PC-3 (cell line): ENCODE data around the gene NKX6-2. TPM values are rescaled to one million over a fixed set of nuclear protein-coding genes. Genes with fewer than 3 reads are reported as not detected.

Experiments
- ATAC-seq: fragments of 200-7000 bp; cut with Tn5 transposase; 2 replicates; pipeline ENCODE4 v1.9.1; 2020; ENCODE audit warnings: mild to moderate bottlenecking, moderate library complexity
- BruUV-seq: library from RNA; stranded (reverse); fragments of 400-500 nt; replicated peaks from 2 replicates; lab custom pipeline; 2021; lab: Mats Ljungman, UMichigan
- CTCF ChIA-PET: fragments of 300-600 bp; sonication (Branson Sonifier 250); formaldehyde crosslinking; loops from one replicate; lab custom pipeline; 2022; ENCODE audit warnings: antibody characterized with exemption; lab: Charles Lee
- POLR2A ChIA-PET: fragments of 300-600 bp; sonication (Branson Sonifier 250); formaldehyde crosslinking; loops from one replicate; lab custom pipeline; 2022; ENCODE audit warnings: antibody characterized with exemption; ENCODE audit not compliant: unreplicated experiment; lab: Charles Lee
- DNase-seq: peaks from one replicate; pipeline ENCODE4 v3.0.0-alpha.2; 2015
- H2AFZ ChIP-seq: fragments of 300-600 bp; sonication (generic); 2 replicates; pipeline ENCODE4 v1.6.0; 2016; ENCODE audit warnings: antibody characterized with exemption, low read length
- H3F3A ChIP-seq: fragments of 300-600 bp; sonication (generic); one replicate; pipeline ENCODE4 v1.6.0; 2017; ENCODE audit warnings: antibody characterized with exemption, low read length, control low read depth, mild to moderate bottlenecking; ENCODE audit not compliant: unreplicated experiment
- H3K27ac ChIP-seq: fragments of 300-600 bp; sonication (generic); 2 replicates; pipeline ENCODE4 v1.5.1; 2016; ENCODE audit warnings: mild to moderate bottlenecking, low read length
- H3K27me3 ChIP-seq: fragments of 300-600 bp; sonication (generic); 2 replicates; pipeline ENCODE4 v1.6.1; 2016; ENCODE audit warnings: low read length, mixed read lengths
- H3K36me3 ChIP-seq: fragments of 300-600 bp; sonication (generic); 2 replicates; pipeline ENCODE4 v1.6.1; 2016; ENCODE audit warnings: low read depth, mixed run types, low read length, mixed read lengths
- H3K4me1 ChIP-seq: fragments of 300-600 bp; sonication (generic); 2 replicates; pipeline ENCODE4 v1.5.1; 2016; ENCODE audit warnings: low read length; ENCODE audit not compliant: insufficient read depth
- H3K4me2 ChIP-seq: fragments of 300-600 bp; sonication (generic); 2 replicates; pipeline ENCODE4 v1.6.0; 2016; ENCODE audit warnings: low read length
- H3K4me3 ChIP-seq: fragments of 300-600 bp; sonication (generic); 2 replicates; pipeline ENCODE4 v1.5.1; 2016; ENCODE audit warnings: mild to moderate bottlenecking, low read length, mixed read lengths
- H3K79me2 ChIP-seq: fragments of 300-600 bp; sonication (generic); 2 replicates; pipeline ENCODE4 v1.6.1; 2017; ENCODE audit warnings: low read length, mixed read lengths
- H3K9ac ChIP-seq: fragments of 300-600 bp; sonication (generic); 2 replicates; pipeline ENCODE4 v1.6.0; 2016; ENCODE audit warnings: mild to moderate bottlenecking, low read length
- H3K9me2 ChIP-seq: fragments of 300-600 bp; sonication (generic); replicated peaks from 2 replicates; pipeline ENCODE4 v1.6.1; 2016; ENCODE audit warnings: mixed run types, low read length, mixed read lengths
- H3K9me3 ChIP-seq: fragments of 300-600 bp; sonication (generic); 2 replicates; pipeline ENCODE4 v1.6.1; 2016; ENCODE audit warnings: low read length, mixed read lengths
- H4K20me1 ChIP-seq: fragments of 300-600 bp; sonication (generic); 2 replicates; pipeline ENCODE4 v1.6.1; 2016; ENCODE audit warnings: low read length, mixed read lengths
- EZH2 ChIP-seq: fragments of 300-600 bp; sonication (generic); IDR thresholded peaks from one replicate; pipeline ENCODE4 v1.6.1; 2017; ENCODE audit warnings: antibody characterized with exemption, mild to moderate bottlenecking, low read length; ENCODE audit not compliant: unreplicated experiment
- EZH2phosphoT487 ChIP-seq: fragments of 300-600 bp; sonication (generic); IDR thresholded peaks from 2 replicates; pipeline ENCODE4 v1.6.1; 2018; ENCODE audit warnings: mild to moderate bottlenecking, antibody characterized with exemption, low read length, borderline replicate concordance
- intact Hi-C: fragments of 100-400 bp; cut with micrococcal nuclease; formaldehyde crosslinking; loops from 2 replicates; pipeline ENCODE4 v1.9.0; 2023
- total RNA-seq: library from RNA; depleted of rRNA; stranded (reverse); fragments of >200 nt; gene quantifications from 2 replicates; pipeline ENCODE4 v1.2.3, GENCODE V29; 2014
- TF ChIP-seq, protein P1 (sequence below): fragments of 300-600 bp; sonication (generic); conservative IDR thresholded peaks from 2 replicates; pipeline ENCODE4 v1.5.1; 2017; ENCODE audit warnings: antibody characterized with exemption, low read depth, mild to moderate bottlenecking, low read length

Gene NKX6-2
- total RNA-seq, 1 experiment from 2014 or later = not detected

DNA sequence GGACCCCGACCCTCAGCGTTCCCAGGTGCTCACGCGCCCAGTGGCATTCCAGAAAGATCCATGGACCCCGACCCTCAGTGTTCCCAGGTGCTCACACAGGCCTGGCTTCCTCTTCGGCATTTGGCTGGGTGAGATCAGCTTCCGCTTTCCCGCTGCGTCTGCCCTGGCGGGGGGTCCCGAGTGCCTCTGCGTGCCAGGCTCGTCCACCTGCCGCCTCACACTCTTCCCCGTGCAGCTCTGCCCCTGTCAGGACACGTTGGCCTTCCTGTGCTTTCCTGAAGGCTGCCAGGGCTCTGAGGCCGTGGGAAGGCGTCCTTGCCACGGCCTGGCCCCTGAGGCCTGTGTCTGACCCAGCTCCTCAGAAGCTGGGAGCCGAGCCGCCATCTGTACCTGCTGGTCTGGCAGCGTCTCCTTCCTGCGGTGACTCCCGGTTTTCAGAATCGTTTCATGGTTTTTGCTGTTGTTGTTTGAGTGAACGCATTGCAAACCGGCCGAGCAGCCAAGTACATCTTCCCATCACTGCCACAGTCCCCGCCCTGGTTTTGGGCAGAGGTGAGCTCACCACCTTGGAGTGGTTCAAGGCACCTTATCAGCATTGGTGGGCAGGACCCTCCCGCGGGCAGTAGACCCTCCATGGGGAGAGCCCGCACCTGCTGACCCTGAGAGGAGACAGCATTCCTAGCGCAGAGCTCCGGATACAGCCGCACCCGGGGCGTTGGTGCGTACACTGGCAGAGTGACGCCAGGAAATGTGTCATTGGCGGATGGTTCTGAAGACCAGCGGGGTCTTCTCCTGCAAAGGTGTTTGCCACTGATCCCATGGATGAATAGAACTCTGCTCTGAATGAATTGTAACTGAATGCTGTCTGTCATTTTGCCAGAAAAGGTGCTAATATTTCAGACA, 17.4 kb downstream of the NKX6-2 start:
- ChIA-PET CTCF (no interaction called here), POLR2A (no interaction called here)
- intact Hi-C loops = no loop called here
- Histone ChIP-seq H3K27me3 (no peaks in the 10 kb centered on the region), H3K27ac (no peak overlapping the region), H3K4me3 (no peak overlapping the region), H4K20me1 (no peaks in the 10 kb centered on the region), H3K79me2 (no peaks in the 10 kb centered on the region), H3F3A (no peaks in the 10 kb centered on the region), H3K4me2 (no peak overlapping the region), H3K9ac (no peak overlapping the region), H3K9me3 (no peaks in the 10 kb centered on the region), H3K9me2 (no peaks in the 10 kb centered on the region), H2AFZ (no peak overlapping the region), H3K4me1 (no peaks in the 10 kb centered on the region; the same call in 1 of the 2 replicates), H3K36me3 (no peaks in the 10 kb centered on the region)
- no TSS peak for BruUV-seq
- DNase-seq (no peak), ATAC-seq (no peak)
- TF ChIP-seq EZH2 (no peak), EZH2phosphoT487 (no peak)
- TF ChIP-seq, protein P1, sequence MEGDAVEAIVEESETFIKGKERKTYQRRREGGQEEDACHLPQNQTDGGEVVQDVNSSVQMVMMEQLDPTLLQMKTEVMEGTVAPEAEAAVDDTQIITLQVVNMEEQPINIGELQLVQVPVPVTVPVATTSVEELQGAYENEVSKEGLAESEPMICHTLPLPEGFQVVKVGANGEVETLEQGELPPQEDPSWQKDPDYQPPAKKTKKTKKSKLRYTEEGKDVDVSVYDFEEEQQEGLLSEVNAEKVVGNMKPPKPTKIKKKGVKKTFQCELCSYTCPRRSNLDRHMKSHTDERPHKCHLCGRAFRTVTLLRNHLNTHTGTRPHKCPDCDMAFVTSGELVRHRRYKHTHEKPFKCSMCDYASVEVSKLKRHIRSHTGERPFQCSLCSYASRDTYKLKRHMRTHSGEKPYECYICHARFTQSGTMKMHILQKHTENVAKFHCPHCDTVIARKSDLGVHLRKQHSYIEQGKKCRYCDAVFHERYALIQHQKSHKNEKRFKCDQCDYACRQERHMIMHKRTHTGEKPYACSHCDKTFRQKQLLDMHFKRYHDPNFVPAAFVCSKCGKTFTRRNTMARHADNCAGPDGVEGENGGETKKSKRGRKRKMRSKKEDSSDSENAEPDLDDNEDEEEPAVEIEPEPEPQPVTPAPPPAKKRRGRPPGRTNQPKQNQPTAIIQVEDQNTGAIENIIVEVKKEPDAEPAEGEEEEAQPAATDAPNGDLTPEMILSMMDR = no peak

DNA sequence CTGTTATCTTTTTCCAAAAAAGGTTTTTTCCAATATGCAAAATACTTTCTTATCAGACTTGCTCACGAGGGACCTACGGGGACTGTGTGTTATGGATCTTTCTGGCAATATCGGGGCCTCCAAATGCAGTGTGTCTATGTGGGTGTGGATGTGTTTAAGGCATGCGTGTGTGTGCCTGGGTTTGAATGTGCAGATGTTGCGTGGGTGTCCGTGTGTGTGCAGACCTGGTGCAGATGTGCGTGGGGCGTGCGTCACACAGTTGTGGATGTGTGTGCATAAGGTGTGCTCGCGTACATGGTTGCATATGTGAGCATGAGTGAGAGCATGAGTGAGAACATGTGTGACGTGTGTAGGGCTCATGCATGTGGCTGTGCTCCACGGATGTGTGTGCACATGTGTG, 19.7 kb downstream of the NKX6-2 start:
- POLR2A ChIA-PET = no interaction called here
- H3K9me3 ChIP-seq = no peaks in the 10 kb centered on the region
- no peak overlapping the region for H3K27ac ChIP-seq
- CTCF ChIA-PET = no interaction called here
- no peak overlapping the region for H3K9ac ChIP-seq
- no peak for TF ChIP-seq EZH2
- TF ChIP-seq, protein P1 = no peak
- TF ChIP-seq EZH2phosphoT487 = no peak
- DNase-seq = no peak
- no peaks in the 10 kb centered on the region for H4K20me1 ChIP-seq
- no peaks in the 10 kb centered on the region for H3K36me3 ChIP-seq
- no peak overlapping the region for H3K4me2 ChIP-seq
- H3K4me1 ChIP-seq = no peaks in the 10 kb centered on the region; the same call in 1 of the 2 replicates
- no peaks in the 10 kb centered on the region for H3K9me2 ChIP-seq
- no peak for ATAC-seq
- BruUV-seq = no TSS peak
- H3F3A ChIP-seq = no peaks in the 10 kb centered on the region
- H3K79me2 ChIP-seq = no peaks in the 10 kb centered on the region
- H3K4me3 ChIP-seq = no peak overlapping the region
- H3K27me3 ChIP-seq = no peaks in the 10 kb centered on the region
- intact Hi-C loops = no loop called here
- H2AFZ ChIP-seq = no peak overlapping the region

DNA sequence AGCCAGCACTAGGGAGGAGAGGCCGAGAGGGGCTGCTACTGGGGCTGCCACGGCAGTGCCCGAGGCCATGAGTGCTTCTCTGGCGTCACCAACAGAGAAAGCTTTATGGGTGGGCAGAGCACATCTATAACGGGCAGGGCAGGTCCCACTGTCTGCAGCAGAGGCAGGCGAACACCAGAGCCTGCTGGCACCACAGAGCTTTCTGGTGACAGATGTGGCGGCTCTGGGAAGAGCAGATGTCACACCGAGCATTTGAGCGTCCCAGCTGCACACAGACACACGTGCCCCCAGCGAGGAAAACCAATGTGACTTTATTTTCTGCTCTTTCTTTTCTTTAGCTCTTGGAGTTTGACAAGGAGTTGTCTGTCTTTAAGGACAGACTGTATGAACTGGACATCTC, 20.5 kb downstream of the NKX6-2 start:
- POLR2A ChIA-PET = no interaction called here
- CTCF ChIA-PET = no interaction called here
- no peak for ATAC-seq

More for the DNA sequence above, 20.5 kb downstream of the NKX6-2 start:
- Histone ChIP-seq H2AFZ (no peak overlapping the region), H3K4me2 (no peak overlapping the region), H3F3A (no peaks in the 10 kb centered on the region), H3K9me2 (no peaks in the 10 kb centered on the region), H3K4me3 (no peak overlapping the region), H3K9ac (no peak overlapping the region), H3K36me3 (no peaks in the 10 kb centered on the region), H3K4me1 (no peaks in the 10 kb centered on the region; the same call in 1 of the 2 replicates), H3K9me3 (no peaks in the 10 kb centered on the region), H3K27ac (no peak overlapping the region), H3K79me2 (no peaks in the 10 kb centered on the region), H3K27me3 (no peaks in the 10 kb centered on the region), H4K20me1 (no peaks in the 10 kb centered on the region)
- no TSS peak for BruUV-seq
- intact Hi-C loops = no loop called here
- TF ChIP-seq, protein P1 = no peak
- TF ChIP-seq EZH2 = no peak
- DNase-seq = no peak
